K562 (cell line): ENCODE data around the gene DCAF10. TPM values are rescaled to one million over a fixed set of nuclear protein-coding genes. Genes with fewer than 3 reads are reported as not detected.

Experiments
- CHD1 ChIP-seq: fragments of 200-600 bp; sonication (generic); IDR thresholded peaks from one replicate; pipeline ENCODE4 v1.6.1; 2012; ENCODE audit warnings: mild to moderate bottlenecking, moderate library complexity, low read length, inconsistent platforms
- CREBBP ChIP-seq: IDR thresholded peaks from one replicate; pipeline ENCODE4 v1.6.1; 2012; ENCODE audit warnings: low read depth, mild to moderate bottlenecking, control low read depth, inconsistent platforms, low read length
- RB1 ChIP-seq: fragments of 450-650 bp; IDR thresholded peaks from 2 replicates; pipeline ENCODE4 v1.6.1; 2017; ENCODE audit warnings: low read depth, mild to moderate bottlenecking
- polyA plus RNA-seq, 8 experiments: library from polyadenylated mRNA; depleted of rRNA in 4 of 8; stranded (reverse) in 5 of 8; unstranded in 3 of 8; fragments of >200 nt; fragmentation: Nextera tagmentation in 2 of 8; fragmentation: Illumina TruSeq in 1 of 8; extraction: Ambion mirVana in 2 of 8; extraction: Trizol in 1 of 8; gene quantifications; 2 replicates each; pipeline versions ENCODE4 v1.2.1 to v1.2.3, GENCODE V29; 2011 to 2014; ENCODE audit warnings: inconsistent platforms in 1 of 8, missing spikeins in 1 of 8
- total RNA-seq, 7 experiments: library from RNA; depleted of rRNA in 6 of 7; stranded (reverse); fragments of >200 nt in 6 of 7; fragmentation: Illumina TruSeq in 2 of 7; extraction: Trizol in 2 of 7; gene quantifications; 2 replicates each; pipeline versions ENCODE4 v1.2.1 to v1.2.3, GENCODE V29; 2011 to 2021; ENCODE audit warnings: low replicate concordance in 1 of 7
- TF ChIP-seq, protein P1 (sequence below): sonication (generic); formaldehyde crosslinking; IDR thresholded peaks from 2 replicates; pipeline ENCODE4 v1.8.1; 2023; ENCODE audit warnings: mild to moderate bottlenecking, missing genetic modification reagents
- TF ChIP-seq, protein P2 (sequence below), 3 experiments: IDR thresholded peaks in 2 of 3; conservative IDR thresholded peaks in 1 of 3; 2 replicates each; pipeline ENCODE4 v1.5.1; 2011 to 2012; ENCODE audit warnings: low read length in 3 of 3, mild to moderate bottlenecking in 3 of 3, control low read depth in 2 of 3, improper control_type of control experiment in 1 of 3, inconsistent platforms in 1 of 3, low read depth in 1 of 3, mixed read lengths in 1 of 3, moderate library complexity in 1 of 3; ENCODE audit not compliant: insufficient read depth in 2 of 3
- TF ChIP-seq, protein P3 (sequence below): fragments of 200-800 bp; sonication (Bioruptor generic); IDR thresholded peaks from 2 replicates; pipeline ENCODE4 v1.6.1; 2017; ENCODE audit warnings: missing genetic modification characterization, missing compliant biosample characterization
- TF ChIP-seq, protein P4 (sequence below): sonication (generic); formaldehyde crosslinking; IDR thresholded peaks from 2 replicates; pipeline ENCODE4 v1.8.0; 2023; ENCODE audit warnings: mild to moderate bottlenecking, missing genetic modification reagents
- TF ChIP-seq, protein P5 (sequence below): fragments of 250-450 bp; sonication (Bioruptor Pico); IDR thresholded peaks from 2 replicates; pipeline ENCODE4 v1.8.0; 2022; ENCODE audit warnings: inconsistent platforms
- TF ChIP-seq, protein P6 (sequence below): fragments of 250-450 bp; sonication (Bioruptor Pico); IDR thresholded peaks from 2 replicates; pipeline ENCODE4 v1.4.0; 2020; ENCODE audit warnings: mild to moderate bottlenecking, moderate library complexity
- TF ChIP-seq, protein P7 (sequence below): fragments of 450-650 bp; IDR thresholded peaks from 2 replicates; pipeline ENCODE4 v1.6.1; 2017; ENCODE audit warnings: antibody characterized with exemption
- TF ChIP-seq, protein P8 (sequence below): sonication (generic); formaldehyde crosslinking; IDR thresholded peaks from 2 replicates; pipeline ENCODE4 v1.5.0; 2020; ENCODE audit warnings: missing genetic modification reagents

The DCAF10 gene
- total and polyA plus RNA-seq, 9 of the 15 experiments (the other 6 are each of a cell fraction or from before 2014, with no cell fraction given), result 6.8 to 40.1 (median 16.9) TPM

DNA sequence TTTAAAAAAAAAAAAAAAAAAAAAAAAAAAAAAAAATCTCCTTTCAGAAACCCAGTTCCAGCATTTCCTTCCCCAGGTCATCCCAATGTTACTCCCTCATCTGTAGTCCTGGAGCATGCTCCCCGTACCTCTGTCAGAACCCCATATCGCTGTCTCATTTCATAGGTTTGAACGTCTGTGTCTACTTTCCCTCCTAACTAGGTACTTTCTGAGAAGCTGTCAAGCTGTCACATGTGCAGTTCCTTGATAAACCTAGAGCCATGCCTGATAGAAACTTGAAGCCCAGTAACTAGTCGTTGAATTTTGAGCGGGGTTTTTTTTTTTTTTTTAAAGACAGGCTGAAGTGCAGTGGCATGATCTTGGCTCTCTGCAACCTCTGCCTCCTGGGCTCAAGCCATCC is 31.3 kb upstream of the DCAF10 start (continued):
- TF ChIP-seq, protein P1, sequence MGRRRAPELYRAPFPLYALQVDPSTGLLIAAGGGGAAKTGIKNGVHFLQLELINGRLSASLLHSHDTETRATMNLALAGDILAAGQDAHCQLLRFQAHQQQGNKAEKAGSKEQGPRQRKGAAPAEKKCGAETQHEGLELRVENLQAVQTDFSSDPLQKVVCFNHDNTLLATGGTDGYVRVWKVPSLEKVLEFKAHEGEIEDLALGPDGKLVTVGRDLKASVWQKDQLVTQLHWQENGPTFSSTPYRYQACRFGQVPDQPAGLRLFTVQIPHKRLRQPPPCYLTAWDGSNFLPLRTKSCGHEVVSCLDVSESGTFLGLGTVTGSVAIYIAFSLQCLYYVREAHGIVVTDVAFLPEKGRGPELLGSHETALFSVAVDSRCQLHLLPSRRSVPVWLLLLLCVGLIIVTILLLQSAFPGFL, result no peak
- TF ChIP-seq, protein P2, sequence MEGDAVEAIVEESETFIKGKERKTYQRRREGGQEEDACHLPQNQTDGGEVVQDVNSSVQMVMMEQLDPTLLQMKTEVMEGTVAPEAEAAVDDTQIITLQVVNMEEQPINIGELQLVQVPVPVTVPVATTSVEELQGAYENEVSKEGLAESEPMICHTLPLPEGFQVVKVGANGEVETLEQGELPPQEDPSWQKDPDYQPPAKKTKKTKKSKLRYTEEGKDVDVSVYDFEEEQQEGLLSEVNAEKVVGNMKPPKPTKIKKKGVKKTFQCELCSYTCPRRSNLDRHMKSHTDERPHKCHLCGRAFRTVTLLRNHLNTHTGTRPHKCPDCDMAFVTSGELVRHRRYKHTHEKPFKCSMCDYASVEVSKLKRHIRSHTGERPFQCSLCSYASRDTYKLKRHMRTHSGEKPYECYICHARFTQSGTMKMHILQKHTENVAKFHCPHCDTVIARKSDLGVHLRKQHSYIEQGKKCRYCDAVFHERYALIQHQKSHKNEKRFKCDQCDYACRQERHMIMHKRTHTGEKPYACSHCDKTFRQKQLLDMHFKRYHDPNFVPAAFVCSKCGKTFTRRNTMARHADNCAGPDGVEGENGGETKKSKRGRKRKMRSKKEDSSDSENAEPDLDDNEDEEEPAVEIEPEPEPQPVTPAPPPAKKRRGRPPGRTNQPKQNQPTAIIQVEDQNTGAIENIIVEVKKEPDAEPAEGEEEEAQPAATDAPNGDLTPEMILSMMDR (IDR thresholded peaks at IDR 0.05 in 2 of 3, conservative IDR thresholded peaks at IDR 0.05 in 1 of 3; ENCODE audit: insufficient read depth in 2 of 3, low read depth in 1 of 3, low read length in 3 of 3), result no peak
- peak; percentile 57; the same call in 1 of the 2 replicates for TF ChIP-seq RB1
- TF ChIP-seq, protein P3, sequence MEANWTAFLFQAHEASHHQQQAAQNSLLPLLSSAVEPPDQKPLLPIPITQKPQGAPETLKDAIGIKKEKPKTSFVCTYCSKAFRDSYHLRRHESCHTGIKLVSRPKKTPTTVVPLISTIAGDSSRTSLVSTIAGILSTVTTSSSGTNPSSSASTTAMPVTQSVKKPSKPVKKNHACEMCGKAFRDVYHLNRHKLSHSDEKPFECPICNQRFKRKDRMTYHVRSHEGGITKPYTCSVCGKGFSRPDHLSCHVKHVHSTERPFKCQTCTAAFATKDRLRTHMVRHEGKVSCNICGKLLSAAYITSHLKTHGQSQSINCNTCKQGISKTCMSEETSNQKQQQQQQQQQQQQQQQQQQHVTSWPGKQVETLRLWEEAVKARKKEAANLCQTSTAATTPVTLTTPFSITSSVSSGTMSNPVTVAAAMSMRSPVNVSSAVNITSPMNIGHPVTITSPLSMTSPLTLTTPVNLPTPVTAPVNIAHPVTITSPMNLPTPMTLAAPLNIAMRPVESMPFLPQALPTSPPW (CRISPR knock-in tag), result no peak
- TF ChIP-seq, protein P4, sequence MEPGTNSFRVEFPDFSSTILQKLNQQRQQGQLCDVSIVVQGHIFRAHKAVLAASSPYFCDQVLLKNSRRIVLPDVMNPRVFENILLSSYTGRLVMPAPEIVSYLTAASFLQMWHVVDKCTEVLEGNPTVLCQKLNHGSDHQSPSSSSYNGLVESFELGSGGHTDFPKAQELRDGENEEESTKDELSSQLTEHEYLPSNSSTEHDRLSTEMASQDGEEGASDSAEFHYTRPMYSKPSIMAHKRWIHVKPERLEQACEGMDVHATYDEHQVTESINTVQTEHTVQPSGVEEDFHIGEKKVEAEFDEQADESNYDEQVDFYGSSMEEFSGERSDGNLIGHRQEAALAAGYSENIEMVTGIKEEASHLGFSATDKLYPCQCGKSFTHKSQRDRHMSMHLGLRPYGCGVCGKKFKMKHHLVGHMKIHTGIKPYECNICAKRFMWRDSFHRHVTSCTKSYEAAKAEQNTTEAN, result no peak
- TF ChIP-seq, protein P5, sequence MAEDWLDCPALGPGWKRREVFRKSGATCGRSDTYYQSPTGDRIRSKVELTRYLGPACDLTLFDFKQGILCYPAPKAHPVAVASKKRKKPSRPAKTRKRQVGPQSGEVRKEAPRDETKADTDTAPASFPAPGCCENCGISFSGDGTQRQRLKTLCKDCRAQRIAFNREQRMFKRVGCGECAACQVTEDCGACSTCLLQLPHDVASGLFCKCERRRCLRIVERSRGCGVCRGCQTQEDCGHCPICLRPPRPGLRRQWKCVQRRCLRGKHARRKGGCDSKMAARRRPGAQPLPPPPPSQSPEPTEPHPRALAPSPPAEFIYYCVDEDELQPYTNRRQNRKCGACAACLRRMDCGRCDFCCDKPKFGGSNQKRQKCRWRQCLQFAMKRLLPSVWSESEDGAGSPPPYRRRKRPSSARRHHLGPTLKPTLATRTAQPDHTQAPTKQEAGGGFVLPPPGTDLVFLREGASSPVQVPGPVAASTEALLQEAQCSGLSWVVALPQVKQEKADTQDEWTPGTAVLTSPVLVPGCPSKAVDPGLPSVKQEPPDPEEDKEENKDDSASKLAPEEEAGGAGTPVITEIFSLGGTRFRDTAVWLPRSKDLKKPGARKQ (CRISPR knock-in tag), result no peak
- no peak for TF ChIP-seq CHD1
- TF ChIP-seq CREBBP, result no peak
- TF ChIP-seq, protein P6, sequence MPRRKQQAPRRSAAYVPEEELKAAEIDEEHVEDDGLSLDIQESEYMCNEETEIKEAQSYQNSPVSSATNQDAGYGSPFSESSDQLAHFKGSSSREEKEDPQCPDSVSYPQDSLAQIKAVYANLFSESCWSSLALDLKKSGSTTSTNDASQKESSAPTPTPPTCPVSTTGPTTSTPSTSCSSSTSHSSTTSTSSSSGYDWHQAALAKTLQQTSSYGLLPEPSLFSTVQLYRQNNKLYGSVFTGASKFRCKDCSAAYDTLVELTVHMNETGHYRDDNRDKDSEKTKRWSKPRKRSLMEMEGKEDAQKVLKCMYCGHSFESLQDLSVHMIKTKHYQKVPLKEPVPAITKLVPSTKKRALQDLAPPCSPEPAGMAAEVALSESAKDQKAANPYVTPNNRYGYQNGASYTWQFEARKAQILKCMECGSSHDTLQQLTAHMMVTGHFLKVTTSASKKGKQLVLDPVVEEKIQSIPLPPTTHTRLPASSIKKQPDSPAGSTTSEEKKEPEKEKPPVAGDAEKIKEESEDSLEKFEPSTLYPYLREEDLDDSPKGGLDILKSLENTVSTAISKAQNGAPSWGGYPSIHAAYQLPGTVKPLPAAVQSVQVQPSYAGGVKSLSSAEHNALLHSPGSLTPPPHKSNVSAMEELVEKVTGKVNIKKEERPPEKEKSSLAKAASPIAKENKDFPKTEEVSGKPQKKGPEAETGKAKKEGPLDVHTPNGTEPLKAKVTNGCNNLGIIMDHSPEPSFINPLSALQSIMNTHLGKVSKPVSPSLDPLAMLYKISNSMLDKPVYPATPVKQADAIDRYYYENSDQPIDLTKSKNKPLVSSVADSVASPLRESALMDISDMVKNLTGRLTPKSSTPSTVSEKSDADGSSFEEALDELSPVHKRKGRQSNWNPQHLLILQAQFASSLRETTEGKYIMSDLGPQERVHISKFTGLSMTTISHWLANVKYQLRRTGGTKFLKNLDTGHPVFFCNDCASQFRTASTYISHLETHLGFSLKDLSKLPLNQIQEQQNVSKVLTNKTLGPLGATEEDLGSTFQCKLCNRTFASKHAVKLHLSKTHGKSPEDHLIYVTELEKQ (CRISPR knock-in tag), result no peak
- TF ChIP-seq, protein P7, sequence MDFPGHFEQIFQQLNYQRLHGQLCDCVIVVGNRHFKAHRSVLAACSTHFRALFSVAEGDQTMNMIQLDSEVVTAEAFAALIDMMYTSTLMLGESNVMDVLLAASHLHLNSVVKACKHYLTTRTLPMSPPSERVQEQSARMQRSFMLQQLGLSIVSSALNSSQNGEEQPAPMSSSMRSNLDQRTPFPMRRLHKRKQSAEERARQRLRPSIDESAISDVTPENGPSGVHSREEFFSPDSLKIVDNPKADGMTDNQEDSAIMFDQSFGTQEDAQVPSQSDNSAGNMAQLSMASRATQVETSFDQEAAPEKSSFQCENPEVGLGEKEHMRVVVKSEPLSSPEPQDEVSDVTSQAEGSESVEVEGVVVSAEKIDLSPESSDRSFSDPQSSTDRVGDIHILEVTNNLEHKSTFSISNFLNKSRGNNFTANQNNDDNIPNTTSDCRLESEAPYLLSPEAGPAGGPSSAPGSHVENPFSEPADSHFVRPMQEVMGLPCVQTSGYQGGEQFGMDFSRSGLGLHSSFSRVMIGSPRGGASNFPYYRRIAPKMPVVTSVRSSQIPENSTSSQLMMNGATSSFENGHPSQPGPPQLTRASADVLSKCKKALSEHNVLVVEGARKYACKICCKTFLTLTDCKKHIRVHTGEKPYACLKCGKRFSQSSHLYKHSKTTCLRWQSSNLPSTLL, result no peak
- TF ChIP-seq, protein P8, sequence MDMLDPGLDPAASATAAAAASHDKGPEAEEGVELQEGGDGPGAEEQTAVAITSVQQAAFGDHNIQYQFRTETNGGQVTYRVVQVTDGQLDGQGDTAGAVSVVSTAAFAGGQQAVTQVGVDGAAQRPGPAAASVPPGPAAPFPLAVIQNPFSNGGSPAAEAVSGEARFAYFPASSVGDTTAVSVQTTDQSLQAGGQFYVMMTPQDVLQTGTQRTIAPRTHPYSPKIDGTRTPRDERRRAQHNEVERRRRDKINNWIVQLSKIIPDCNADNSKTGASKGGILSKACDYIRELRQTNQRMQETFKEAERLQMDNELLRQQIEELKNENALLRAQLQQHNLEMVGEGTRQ, result peak; percentile 48; the same call in 1 of the 2 replicates
